Renal cortex interstitium (tissue), 11 donors: ENCODE results near the gene TRAF6. TPM values are rescaled to one million over a fixed set of nuclear protein-coding genes. Genes with fewer than 3 reads are reported as not detected.
"Not testable (repeated sequence)": the region's sequence is repeated elsewhere in the genome, so short reads cannot be mapped to it uniquely, and the experiment has no call there.

ENCODE experiments used
- DNase-seq, 11 donors: peaks; one replicate each; pipeline ENCODE4 v3.0.0-alpha.2; 2013; ENCODE audit warnings: low read depth in 9 of 11, low spot score in 4 of 11; ENCODE audit errors: extremely low read depth in 1 of 11
- polyA plus RNA-seq, 3 donors: library from polyadenylated mRNA; unstranded; fragments of 120-200 nt; gene quantifications; one replicate each; pipeline ENCODE4 v1.2.1, GENCODE V29; 2013; ENCODE audit not compliant: insufficient read length in 3 of 3

Gene TRAF6
- polyA plus RNA-seq, 3 donors: 15.9 to 17.4 (median 17.2) TPM

DNA sequence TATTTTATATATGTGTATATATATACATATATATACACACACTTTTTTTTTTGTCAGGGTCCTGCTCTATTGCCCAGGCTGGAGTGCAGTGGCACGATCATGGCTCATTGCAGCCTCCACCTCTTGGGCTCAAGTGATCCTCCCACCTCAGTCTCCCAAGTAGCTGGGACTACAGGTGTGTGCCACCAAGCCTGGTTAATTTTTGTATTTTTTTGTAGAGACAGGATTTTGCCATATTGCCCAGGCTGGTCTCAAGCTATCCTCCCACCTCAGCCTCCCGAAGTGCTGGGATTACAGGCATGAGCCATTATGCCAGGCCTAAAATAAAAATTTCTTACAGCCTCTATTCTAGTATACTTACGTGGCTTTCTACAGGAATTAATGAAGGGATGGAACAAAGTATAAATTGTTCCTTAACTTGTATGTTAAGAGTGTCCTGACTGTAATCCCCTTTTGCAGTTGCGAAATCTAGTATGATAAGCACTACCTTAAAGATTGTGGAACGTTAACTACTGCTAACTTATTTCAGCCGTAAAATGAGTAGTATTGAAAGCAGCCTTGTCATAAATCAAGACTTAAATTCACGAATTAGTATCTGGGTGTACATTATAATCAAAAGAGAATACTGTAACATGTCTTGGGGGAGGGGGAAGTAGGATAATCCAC lies 2.1 kb downstream of the TRAF6 start:
- DNase-seq: no peak

- no peak for DNase-seq
These were observed 8.8 kb downstream of the TRAF6 start for GRCh38 chr11:36501236-36501635.

GRCh38 chr11:36500315-36500721 lies 9.8 kb downstream of the TRAF6 start:
- no peak for DNase-seq

DNA sequence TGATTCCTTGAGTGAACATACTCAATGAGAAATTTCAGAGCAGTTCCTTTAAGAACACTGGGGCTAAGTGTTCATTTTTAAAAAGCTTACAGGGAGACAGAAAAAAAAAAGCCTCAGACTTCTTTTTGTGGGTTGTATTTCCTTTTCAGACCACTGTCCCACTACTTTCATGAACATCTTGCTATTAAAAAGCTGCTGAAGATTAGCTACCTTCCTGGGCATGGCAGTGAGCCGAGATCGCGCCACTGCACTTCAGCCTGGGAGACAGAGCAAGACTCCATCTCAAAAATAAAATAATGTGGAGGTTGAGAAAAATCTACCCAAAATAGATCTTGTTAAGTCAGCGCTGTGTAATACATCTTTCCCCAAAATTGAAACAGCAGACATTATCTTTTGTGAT lies 10.8 kb downstream of the TRAF6 start:
- no peak for DNase-seq

DNA sequence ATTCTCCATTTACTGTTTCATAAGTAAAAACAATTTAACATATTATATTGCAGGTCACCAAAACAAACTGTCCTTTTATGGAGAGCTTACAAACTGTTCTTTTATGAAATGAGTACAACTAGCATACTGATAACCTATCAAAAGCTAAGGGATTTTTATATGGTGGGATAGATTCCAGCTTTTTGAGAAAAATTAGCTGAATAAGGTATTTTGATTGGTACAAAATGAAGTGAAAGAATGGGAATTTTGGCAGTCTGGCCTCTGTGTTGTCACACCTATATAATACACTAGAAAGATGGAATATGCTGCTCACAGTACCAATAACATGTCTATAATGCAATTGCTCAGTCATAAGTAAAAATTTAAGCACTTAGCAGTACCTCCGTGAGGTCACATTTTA lies 11.4 kb downstream of the TRAF6 start:
- no peak for DNase-seq

GRCh38 chr11:36493332-36493731 lies 16.7 kb downstream of the TRAF6 start:
- DNase-seq: no peak

DNA sequence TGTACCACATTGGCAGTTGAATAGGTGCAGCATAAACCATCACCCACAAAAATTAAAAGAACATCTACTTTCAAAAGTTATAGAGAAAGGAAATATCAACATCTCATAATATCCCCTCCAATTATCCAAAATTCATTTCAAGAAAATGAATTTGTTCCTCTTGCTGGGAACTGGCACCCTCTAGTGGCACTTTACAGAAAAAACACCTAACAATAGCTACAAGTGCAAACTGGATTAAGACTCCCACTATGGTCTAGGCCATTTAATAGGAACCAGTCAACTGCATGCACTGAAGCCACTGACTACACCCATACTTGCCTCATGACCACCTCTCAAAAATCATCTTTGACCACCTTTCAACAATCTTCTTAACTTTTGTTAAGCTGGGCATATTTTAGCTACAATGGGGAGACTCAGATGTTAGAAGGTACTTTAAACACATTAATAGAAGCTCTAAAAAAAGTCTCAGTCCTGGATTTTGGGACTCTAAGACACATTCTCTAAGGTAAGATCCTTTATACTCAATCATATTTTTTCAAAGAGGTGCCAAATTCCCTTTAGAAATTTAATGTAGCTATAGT lies 17.3 kb downstream of the TRAF6 start:
- DNase-seq: peak in 5 of 11 donors; percentile 15 to 39 (median 22)

GRCh38 chr11:36490026-36490806 lies 19.9 kb downstream of the TRAF6 start:
- no peak for DNase-seq

- no peak for DNase-seq
These were observed 22.0 kb downstream of the TRAF6 start for GRCh38 chr11:36488096-36488495.

DNA sequence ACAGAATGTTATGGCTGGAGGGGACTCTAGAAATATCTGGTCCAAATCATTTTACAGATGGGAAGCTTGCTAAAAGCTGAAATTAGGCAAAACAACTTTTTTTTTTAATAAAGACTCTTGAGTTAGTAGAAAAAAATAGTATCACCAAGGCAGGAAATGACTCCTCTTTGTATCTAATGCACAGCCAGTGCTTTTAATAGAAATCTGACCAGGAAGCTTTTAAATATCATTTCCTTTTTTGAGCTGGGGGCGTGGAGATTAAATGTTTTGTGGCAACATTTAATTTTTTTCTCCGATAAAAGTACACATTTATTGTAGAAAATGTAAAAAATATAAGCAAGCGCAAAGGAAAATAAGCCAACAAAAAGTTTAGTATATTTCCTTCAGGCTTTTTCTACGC lies 22.5 kb downstream of the TRAF6 start:
- DNase-seq: no peak

DNA sequence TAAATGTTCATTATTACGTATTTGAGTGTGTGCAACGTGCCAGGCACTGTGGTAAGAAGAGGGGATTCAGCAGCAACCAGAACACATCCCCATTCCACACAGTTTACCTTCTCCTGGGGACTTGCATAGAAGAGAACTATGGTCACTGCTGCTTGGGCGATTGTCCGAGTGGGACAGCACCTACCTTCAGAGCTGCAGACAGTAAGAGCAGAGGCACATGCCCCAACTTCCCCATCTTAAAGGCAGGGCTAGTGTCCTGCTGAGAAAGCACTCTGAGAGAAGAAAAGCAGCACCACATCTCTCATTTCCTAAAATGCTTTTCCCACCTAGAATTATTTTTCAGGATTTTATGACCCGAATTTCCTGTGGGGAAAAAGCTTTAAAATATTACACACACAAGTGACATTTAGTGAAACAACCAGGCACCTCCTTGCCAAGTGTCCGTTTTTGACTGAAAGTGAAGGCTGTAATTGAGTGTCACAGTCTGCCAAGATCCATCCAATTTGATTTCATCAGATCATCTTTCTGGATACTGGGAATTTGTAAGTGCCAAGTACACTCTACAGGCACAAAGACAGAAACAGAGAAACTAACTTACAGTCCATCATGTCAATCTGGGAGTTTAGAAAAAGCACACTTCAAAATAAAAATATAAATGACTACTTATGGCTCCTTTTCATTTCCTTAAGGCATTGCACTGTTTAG lies 24.6 kb downstream of the TRAF6 start:
- DNase-seq: no peak

DNA sequence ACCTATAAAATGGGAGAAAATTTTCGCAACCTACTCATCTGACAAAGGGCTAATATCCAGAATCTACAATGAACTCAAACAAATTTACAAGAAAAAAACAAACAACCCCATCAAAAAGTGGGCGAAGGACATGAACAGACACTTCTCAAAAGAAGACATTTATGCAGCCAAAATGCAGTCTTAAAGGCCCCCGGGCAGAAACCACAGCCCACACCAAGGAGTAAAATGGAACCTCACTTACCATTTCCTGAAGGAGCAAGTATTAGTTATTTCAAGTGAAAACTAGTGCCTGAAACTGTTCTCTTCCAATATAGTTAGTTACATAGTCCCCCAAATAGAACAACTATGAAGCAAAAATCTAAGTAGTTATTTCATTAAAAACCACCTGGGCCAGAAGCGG lies 27.0 kb downstream of the TRAF6 start:
- not testable (repeated sequence) for DNase-seq

- DNase-seq: no peak
These were observed 29.2 kb downstream of the TRAF6 start for GRCh38 chr11:36480833-36481232.

- DNase-seq: peak in 10 of 11 donors; percentile 33 to 69 (median 46)
These were observed 31.3 kb downstream of the TRAF6 start for GRCh38 chr11:36478700-36479329.

GRCh38 chr11:36475192-36475591 lies 34.9 kb downstream of the TRAF6 start:
- no peak for DNase-seq

DNA sequence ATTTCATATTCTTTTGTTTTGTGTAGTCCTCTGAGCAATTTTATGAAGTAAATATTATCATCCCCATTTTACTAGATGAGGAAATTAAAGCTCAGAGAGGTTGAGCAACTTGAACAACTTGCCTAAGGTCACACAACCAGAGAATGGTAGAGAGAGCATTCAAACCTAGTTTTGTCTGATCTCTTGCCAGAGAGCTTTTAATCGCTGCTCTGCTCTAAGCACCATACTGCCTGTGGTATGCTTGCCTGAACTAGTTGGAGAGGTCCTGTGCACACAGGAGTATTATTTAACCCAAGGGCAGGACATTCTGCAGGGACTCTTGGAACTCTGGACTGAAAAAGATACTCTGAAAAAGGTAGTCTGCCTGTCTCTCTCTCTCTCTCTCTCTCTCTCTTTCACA lies 38.5 kb downstream of the TRAF6 start:
- no peak for DNase-seq

GRCh38 chr11:36469881-36470802 lies 39.9 kb downstream of the TRAF6 start:
- no peak for DNase-seq

GRCh38 chr11:36469063-36469462 lies 41.0 kb downstream of the TRAF6 start:
- no peak for DNase-seq
